T47D (cell line): ENCODE measurements around the gene GLIS1.

Experiments
- DNase-seq, 2 experiments: peaks; one replicate each; pipeline versions ENCODE4 v3.0.0 to v3.0.0-alpha.2; 2011 to 2012; ENCODE audit warnings: low read depth in 1 of 2, low spot score in 1 of 2
- JUND ChIP-seq: IDR thresholded peaks from 2 replicates; pipeline ENCODE4 v1.6.1; 2012; ENCODE audit warnings: low read depth
- in situ Hi-C: cut with HindIII; loops from 2 replicates; pipeline ENCODE4 v1.10.0; 2016; ENCODE audit warnings: low sequenced_read_pairs, low pct_unique_long_range_greater_than_20kb

GLIS1 gene

DNA sequence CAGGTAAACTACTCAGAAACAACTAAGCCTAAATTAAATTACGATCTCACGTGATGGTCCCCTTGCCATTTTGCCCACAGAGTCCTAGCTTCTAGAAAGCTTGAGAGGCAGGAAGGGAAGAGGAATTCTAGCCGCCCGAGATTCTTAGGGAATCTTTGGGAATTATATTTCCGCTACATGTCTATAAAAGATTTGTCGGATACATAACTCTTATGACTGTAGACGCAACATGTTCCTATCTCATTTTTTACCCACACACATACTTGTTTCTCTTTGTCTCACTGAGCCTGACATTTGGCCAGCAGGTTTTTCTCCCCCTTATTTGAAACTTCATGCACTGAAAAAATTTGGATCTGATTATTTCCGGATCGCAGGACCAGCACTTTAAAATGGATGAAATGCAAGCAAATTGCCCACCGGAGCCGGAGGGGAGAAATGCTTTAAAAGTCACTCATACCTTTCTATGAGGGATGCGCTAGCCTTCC, 5.5 kb downstream of the GLIS1 start:
- no peak for TF ChIP-seq JUND
- DNase-seq, result no peak

GRCh38 chr1:53732912-53733317, 6.0 kb downstream of the GLIS1 start:
- in situ Hi-C loops, result no loop called here
- TF ChIP-seq JUND, result no peak
- no peak for DNase-seq

More for the DNA sequence above, 5.5 kb downstream of the GLIS1 start:
- in situ Hi-C loops, result no loop called here

DNA sequence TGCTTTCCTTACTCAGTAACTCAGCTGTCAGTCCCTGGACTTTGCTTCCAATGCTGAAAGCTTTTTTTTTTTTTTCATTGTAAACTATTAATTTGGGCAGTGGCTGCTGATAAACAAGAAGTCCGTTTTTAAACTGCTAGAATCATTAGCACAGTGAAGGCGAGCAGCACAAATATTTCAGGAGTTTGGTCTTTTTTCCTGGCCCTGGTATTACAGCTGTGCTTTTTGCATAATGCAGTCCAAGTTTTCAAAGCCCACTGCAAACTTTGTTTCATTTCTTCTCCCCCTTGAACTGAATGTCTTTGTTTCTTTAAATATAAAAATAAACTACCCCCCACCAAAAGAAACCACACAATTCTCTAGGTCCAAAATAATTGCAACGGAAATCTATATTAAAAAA, 6.6 kb downstream of the GLIS1 start:
- TF ChIP-seq JUND, result no peak
- DNase-seq, result no peak
- in situ Hi-C loops, result no loop called here

DNA sequence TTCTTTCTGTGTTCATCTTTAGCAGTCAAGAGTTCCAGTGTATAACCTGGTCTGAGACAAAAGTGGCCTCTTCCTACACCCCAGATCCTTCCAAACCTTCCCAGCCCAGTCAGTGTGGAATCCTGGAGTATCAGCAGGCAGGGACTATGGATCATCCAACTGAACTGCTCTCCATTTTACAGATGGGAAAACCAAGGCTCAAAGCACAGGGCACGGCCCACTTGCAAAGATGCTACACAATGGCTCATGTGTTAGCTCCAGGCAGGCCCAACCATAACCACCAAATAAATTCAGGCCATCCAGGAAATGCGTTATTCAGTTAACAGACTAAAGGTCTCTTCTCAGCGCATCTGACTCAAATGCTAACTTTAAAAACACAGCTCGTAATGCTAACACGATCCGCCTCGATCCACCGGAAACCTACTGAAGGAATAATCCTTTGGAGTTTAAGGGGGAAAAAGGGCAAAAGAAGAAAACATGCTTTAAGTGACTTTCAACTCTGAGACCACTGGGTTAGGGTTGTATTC, 7.1 kb downstream of the GLIS1 start:
- in situ Hi-C loops, result no loop called here
- DNase-seq, result no peak
- no peak for TF ChIP-seq JUND

DNA sequence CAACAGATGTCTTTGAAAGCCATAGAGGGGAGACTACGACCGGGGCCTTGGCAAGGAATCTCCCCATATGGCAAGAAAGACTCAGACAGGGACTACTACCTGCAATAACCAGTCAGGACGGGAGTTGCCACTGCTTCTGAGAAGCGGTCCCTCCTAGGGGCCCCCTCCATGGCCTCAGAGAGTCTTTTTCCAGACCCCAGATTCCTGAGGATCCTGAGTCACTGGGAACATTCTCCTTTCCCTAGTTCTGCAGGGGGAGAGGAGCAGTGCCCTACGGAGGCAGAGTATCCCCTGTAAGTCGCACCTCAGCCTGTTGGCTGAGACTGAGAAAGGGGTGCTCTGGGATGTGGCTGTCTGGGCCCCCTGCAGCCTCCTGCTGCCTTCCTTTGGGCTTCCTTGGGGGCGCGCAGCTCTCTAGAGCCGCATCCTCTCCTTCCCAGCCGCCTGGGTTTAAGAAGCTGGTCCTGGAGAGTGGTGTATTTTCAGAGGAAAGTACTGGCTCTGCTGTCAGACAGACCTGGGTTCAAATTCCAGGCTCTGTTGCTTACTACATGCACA, 7.8 kb downstream of the GLIS1 start:
- no peak for DNase-seq
- no peak for TF ChIP-seq JUND
- in situ Hi-C loops, result no loop called here

- DNase-seq, result no peak
- TF ChIP-seq JUND, result no peak
- in situ Hi-C loops, result no loop called here
These were observed 8.6 kb downstream of the GLIS1 start for GRCh38 chr1:53730224-53730865.

- in situ Hi-C loops, result no loop called here
- no peak for TF ChIP-seq JUND
- DNase-seq, result no peak
These were observed 9.3 kb downstream of the GLIS1 start for GRCh38 chr1:53729456-53730223.

DNA sequence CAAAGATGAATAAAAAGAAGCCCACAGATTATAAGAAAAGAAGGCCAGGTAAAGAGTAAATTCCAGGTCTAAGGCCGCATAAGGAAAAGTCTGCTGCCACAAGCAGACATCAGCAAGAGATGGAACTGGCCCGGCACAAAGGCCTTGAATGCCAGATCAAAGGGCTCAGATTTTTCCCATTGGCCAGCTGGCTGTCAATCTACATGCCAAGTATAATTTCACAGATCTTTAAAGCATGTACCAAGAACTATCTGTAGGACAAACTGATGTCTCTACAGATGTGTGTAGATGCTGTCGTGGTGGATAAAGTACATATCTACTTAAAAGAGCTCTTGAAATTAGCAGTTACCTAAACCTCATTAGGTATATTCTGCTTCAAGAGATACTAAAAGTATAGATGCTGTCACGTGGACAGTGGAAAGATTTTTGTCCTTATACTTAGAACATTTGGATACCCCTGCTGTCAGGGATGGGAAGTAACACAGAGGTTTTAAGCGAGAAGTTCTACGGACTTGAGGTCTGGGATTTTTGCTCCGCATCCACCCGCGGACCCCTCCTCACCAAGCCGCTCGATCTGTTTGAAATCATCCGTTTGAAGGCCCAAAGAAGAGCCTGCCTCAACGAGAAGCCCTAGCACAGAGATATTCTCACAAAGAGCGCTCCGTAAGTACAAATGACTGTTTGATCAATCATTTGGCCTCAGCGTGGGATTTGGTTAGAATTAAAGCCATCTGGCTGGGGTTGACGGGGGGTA, 10.1 kb downstream of the GLIS1 start:
- TF ChIP-seq JUND, result no peak
- in situ Hi-C loops, result no loop called here

GRCh38 chr1:53728196-53728595, 10.8 kb downstream of the GLIS1 start:
- no peak for TF ChIP-seq JUND
- no peak for DNase-seq
- in situ Hi-C loops, result no loop called here

More for the DNA sequence above, 10.1 kb downstream of the GLIS1 start:
- no peak for DNase-seq

DNA sequence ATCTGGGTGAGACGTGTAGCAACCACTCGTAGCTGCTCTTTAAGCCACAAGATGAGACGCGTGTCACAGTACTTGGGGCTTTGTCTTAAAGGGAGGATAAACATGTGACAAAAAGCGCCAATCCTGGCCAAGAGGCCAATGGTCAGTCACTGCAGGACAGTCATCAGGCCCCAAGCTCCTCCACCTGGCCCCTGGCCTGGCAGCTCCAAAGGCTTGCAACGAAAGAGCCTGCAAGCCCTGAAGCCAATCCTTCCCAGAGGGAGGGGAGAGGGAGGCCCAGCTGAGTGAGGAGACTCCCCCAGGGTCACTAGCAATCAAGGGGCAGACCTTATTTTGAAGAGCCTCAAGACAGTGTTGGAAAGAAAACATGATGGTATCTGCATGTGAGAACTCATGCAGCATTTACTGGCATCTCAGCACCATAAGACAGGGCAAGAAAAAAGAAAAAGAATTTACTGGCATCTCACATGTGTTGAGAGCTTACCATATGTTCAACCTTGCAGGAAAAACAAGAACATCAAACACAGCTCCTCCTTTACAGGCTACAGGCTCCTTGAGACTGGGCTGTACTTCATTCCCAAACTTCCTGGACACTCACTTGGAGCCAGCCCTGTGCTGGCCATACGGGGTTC, 11.4 kb downstream of the GLIS1 start:
- in situ Hi-C loops, result no loop called here
- no peak for DNase-seq
- no peak for TF ChIP-seq JUND

DNA sequence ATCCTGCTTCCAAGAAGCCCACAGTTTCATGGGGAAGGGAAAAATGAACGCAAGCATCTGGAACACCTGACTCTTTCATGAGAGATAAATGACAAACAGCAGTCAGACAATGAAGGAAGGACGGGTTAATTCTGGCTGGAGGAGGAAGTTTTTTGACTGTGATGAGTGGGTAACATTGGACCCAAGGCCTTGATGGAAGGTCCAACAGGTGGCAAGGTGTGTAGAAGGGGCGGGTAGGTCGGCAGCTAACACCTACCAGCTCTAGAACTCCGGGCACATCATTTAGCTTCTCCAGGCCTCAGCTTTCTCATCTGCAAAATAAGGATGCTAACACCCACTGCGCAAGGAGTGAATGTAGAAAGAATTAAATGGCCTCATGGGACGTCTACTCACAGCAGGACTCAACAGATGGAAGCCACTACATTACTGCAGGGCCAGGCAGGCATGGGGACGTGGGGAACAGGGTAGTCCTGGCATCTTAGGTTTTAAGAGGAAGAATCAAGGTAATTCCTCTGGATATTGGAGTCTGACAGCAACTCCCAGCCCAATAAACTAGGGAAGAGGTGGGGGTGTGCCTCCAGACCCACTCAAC, 12.9 kb downstream of the GLIS1 start:
- DNase-seq, result no peak
- in situ Hi-C loops, result no loop called here
- TF ChIP-seq JUND, result no peak

- no peak for TF ChIP-seq JUND
- in situ Hi-C loops, result no loop called here
- DNase-seq, result no peak
These were observed 13.7 kb downstream of the GLIS1 start for GRCh38 chr1:53725238-53725689.
